ENCODE measurements around the gene MPC2. TPM values are rescaled to one million over a fixed set of nuclear protein-coding genes. Genes with fewer than 3 reads are reported as not detected.

Gene MPC2
- total RNA-seq, 4 donors from 2014 or later, result 88.2 to 140 (median 100.0) TPM

DNA sequence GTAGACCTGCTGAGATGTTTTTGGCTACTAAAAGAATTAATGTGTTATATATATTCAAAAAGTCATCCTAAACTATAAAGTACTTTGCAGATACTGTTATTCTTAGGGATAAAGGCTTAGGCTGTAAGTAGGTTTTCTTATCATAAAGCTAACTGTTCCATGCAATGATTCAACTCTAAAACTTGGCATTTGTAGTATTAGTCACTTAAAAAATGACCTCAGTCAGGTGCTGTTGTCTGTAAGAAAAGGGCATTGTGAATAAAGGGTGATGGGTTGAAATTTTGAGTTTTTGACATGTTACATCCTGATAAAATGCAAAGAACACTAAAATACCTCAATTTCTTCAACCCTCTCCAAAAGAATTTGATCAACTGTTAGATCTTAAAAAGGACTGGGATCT is 55.8 kb downstream of the MPC2 start:
- H3K4me1 ChIP-seq, result no peaks in the 10 kb centered on the region
- in situ Hi-C loops (cut with MboI; ENCODE audit: low sequenced_read_pairs in 4 of 4) (no loop called here), intact Hi-C loops (cut with DNase I; ENCODE audit: low total_unique reads) (no loop called here)
- no peak overlapping the region for H3K27ac ChIP-seq
- no peak overlapping the region for H3K4me3 ChIP-seq
- no peaks in the 10 kb centered on the region for H3K27me3 ChIP-seq
- TF ChIP-seq, protein P1, sequence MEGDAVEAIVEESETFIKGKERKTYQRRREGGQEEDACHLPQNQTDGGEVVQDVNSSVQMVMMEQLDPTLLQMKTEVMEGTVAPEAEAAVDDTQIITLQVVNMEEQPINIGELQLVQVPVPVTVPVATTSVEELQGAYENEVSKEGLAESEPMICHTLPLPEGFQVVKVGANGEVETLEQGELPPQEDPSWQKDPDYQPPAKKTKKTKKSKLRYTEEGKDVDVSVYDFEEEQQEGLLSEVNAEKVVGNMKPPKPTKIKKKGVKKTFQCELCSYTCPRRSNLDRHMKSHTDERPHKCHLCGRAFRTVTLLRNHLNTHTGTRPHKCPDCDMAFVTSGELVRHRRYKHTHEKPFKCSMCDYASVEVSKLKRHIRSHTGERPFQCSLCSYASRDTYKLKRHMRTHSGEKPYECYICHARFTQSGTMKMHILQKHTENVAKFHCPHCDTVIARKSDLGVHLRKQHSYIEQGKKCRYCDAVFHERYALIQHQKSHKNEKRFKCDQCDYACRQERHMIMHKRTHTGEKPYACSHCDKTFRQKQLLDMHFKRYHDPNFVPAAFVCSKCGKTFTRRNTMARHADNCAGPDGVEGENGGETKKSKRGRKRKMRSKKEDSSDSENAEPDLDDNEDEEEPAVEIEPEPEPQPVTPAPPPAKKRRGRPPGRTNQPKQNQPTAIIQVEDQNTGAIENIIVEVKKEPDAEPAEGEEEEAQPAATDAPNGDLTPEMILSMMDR (IDR thresholded peaks at IDR 0.05 in 4 of 5, conservative IDR thresholded peaks at IDR 0.05 in 1 of 5), result no peak
- no peak for TF ChIP-seq POLR2A (IDR thresholded peaks at IDR 0.05)
- ATAC-seq (no peak), DNase-seq (no peak)
- H3K9me3 ChIP-seq, result no peaks in the 10 kb centered on the region
- no peaks in the 10 kb centered on the region for H3K36me3 ChIP-seq

DNA sequence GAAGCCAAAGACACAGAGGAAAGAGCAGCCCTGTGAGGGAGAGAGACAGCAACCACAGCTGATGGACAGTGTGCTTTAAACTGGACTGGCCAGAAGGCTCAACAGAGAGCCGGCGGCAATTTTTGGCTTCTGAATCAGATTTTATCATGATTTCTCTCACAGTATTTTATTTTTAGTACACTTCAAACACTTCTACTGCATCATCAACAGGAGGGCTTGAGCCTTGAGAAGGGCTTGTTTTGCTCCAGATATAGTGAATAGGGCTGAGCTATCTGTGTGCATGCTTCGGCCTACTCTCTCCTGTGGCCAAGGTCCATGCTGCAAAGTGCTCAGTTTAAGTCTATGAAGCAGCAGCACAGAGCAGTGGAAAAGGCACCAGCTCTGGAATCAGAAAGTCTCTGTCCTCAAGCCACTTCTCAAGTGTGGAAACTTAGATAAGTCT is 56.3 kb downstream of the MPC2 start:
- Histone ChIP-seq H3K4me3 (no peak overlapping the region), H3K4me1 (no peaks in the 10 kb centered on the region), H3K36me3 (no peaks in the 10 kb centered on the region), H3K9me3 (no peaks in the 10 kb centered on the region), H3K27me3 (no peaks in the 10 kb centered on the region), H3K27ac (no peak overlapping the region)
- intact Hi-C loops (cut with DNase I; ENCODE audit: low total_unique reads) (no loop called here), in situ Hi-C loops (cut with MboI; ENCODE audit: low sequenced_read_pairs in 4 of 4) (no loop called here)
- TF ChIP-seq, protein P1 (IDR thresholded peaks at IDR 0.05 in 4 of 5, conservative IDR thresholded peaks at IDR 0.05 in 1 of 5), result no peak
- TF ChIP-seq POLR2A (IDR thresholded peaks at IDR 0.05), result no peak
- ATAC-seq (no peak), DNase-seq (no peak)

DNA sequence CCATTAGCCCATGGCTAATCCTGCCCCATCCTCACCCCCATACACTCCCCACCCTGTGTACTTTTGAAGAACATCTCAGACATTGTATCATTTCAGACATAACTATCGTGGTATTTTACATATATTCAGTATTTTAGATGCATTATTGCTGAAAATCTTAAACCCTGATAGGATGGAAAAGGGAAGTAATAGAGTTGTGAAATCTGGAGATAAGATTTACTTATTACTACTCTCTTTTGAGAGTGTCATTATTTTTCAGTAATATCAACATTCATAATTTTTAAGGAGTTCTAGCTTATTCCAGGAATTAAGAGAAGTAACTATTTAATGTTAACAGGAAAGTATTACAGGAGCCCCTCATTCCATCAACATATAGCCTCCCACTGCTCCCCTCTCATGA is 57.4 kb downstream of the MPC2 start:
- intact Hi-C loops (cut with DNase I; ENCODE audit: low total_unique reads) (no loop called here), in situ Hi-C loops (cut with MboI; ENCODE audit: low sequenced_read_pairs in 4 of 4) (no loop called here)
- no peak for ATAC-seq

DNA sequence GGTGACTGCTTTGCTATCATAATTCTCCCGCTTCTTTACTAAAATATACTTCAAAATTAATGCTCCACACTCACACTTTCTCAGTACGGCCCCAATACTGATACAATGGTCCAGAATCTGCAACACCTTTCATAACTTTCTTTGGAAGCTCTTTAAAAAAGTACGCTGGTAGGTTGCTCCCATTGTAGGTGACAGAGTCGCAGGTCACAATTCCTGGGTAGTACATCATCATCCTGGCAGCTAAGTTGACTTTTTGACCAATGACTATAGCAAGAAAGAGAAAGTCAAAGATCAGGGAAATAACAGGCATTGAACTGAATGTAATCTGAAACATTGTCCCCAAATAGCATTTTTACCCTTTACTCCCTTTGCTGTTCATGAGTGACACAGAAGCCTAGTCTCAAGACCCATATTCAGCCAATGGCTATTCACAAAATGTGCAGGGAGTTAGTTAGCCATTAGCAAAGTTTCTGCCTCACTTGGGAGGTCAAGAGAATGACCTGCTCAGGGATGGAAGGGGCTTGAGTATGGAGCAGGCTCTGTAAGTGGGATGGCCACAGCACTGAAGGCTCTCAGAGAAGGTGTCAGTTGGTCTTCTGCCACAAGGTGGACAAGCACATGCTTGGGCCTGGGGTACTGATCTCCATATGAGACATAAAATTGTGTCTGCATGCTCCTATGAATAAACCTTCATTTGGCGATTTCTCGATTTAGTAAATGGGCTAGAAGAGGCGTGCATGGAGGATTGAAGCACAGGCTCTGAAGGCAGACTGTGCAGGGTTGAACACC is 58.3 kb downstream of the MPC2 start:
- intact Hi-C loops (cut with DNase I; ENCODE audit: low total_unique reads), result no loop called here
- no peak overlapping the region for H3K27ac ChIP-seq
- no peaks in the 10 kb centered on the region for H3K27me3 ChIP-seq
- no peak for ATAC-seq
- no peak overlapping the region for H3K4me3 ChIP-seq
- no peaks in the 10 kb centered on the region for H3K9me3 ChIP-seq
- no peaks in the 10 kb centered on the region for H3K36me3 ChIP-seq
- TF ChIP-seq, protein P1 (IDR thresholded peaks at IDR 0.05 in 4 of 5, conservative IDR thresholded peaks at IDR 0.05 in 1 of 5), result no peak
- no peak for TF ChIP-seq POLR2A (IDR thresholded peaks at IDR 0.05)
- DNase-seq, result no peak
- in situ Hi-C loops (cut with MboI; ENCODE audit: low sequenced_read_pairs in 4 of 4), result no loop called here
- H3K4me1 ChIP-seq, result no peaks in the 10 kb centered on the region

More for the DNA sequence above, 57.4 kb downstream of the MPC2 start:
- H3K36me3 ChIP-seq, result no peaks in the 10 kb centered on the region
- no peaks in the 10 kb centered on the region for H3K9me3 ChIP-seq
- TF ChIP-seq POLR2A (IDR thresholded peaks at IDR 0.05), result no peak
- TF ChIP-seq, protein P1 (IDR thresholded peaks at IDR 0.05 in 4 of 5, conservative IDR thresholded peaks at IDR 0.05 in 1 of 5), result no peak
- H3K27ac ChIP-seq, result no peak overlapping the region
- H3K4me1 ChIP-seq, result no peaks in the 10 kb centered on the region
- no peaks in the 10 kb centered on the region for H3K27me3 ChIP-seq
- no peak overlapping the region for H3K4me3 ChIP-seq
- no peak for DNase-seq

Measured in gastrocnemius medialis (tissue), 4 donors.